NCI-H510A treated with DMSO at 0.1 percent for 48 hours (cell line): ENCODE results near the gene COMMD7.
A peak's percentile ranks its signal among the peaks of the same experiment; 100 is the strongest.

Experiments used
- DNase-seq: peaks from one replicate; lab custom pipeline; 2025; lab: John Stamatoyannopoulos, UW

COMMD7 gene

GRCh38 chr20:32743237-32744112, at the start of gene COMMD7:
Gene COMMD7 (minus strand): TSS chr20:32743467. CDS start chr20:32743391, 76 bp downstream.
- peak; percentile 80 for DNase-seq

- no peak for DNase-seq
These were observed 49.6 kb upstream of the COMMD7 start for GRCh38 chr20:32792731-32793458.

- no peak for DNase-seq
These were observed 49.0 kb upstream of the COMMD7 start for GRCh38 chr20:32792316-32792715.

- DNase-seq, result no peak
These were observed 47.4 kb upstream of the COMMD7 start for GRCh38 chr20:32790751-32791057.

- DNase-seq, result peak; percentile 80
These were observed 46.9 kb upstream of the COMMD7 start for GRCh38 chr20:32789896-32790750.

GRCh38 chr20:32787168-32787567, 43.9 kb upstream of the COMMD7 start:
- DNase-seq, result no peak

- DNase-seq, result no peak
These were observed 42.9 kb upstream of the COMMD7 start for GRCh38 chr20:32786059-32786760.

GRCh38 chr20:32784369-32785080, 41.3 kb upstream of the COMMD7 start:
- DNase-seq, result no peak

GRCh38 chr20:32780749-32781655, 37.7 kb upstream of the COMMD7 start:
- DNase-seq, result no peak

- DNase-seq, result no peak
These were observed 37.0 kb upstream of the COMMD7 start for GRCh38 chr20:32780278-32780677.

- no peak for DNase-seq
These were observed 36.4 kb upstream of the COMMD7 start for GRCh38 chr20:32779500-32780211.

GRCh38 chr20:32777177-32777956, 34.1 kb upstream of the COMMD7 start:
- DNase-seq, result no peak

- DNase-seq, result no peak
These were observed 32.2 kb upstream of the COMMD7 start for GRCh38 chr20:32775336-32775991.

- no peak for DNase-seq
These were observed 30.6 kb upstream of the COMMD7 start for GRCh38 chr20:32773855-32774254.

GRCh38 chr20:32773223-32773622, 30.0 kb upstream of the COMMD7 start:
- no peak for DNase-seq

GRCh38 chr20:32772046-32772445, 28.8 kb upstream of the COMMD7 start:
- no peak for DNase-seq

GRCh38 chr20:32767418-32768198, 24.3 kb upstream of the COMMD7 start:
- DNase-seq, result no peak
